Body of pancreas (tissue), 4 donors: Measurements from ENCODE around the gene ABL1. TPM values are rescaled to one million over a fixed set of nuclear protein-coding genes. Genes with fewer than 3 reads are reported as not detected.

Source experiments
- ATAC-seq: fragments of 150-250 bp; one replicate; pipeline ENCODE4 v1.9.1; 2016
- DNase-seq, 4 donors: peaks; one replicate each; pipeline ENCODE4 v3.0.0-alpha.2; 2019
- H3K27ac ChIP-seq, 4 donors: fragments of 200-600 bp; sonication (generic); 1 replicate in 3 of 4; 2 replicates in 1 of 4; pipeline versions ENCODE4 v1.5.1 to v1.6.1; 2016 to 2019; ENCODE audit warnings: mild to moderate bottlenecking in 1 of 4, mixed read lengths in 1 of 4, moderate library complexity in 1 of 4
- H3K27me3 ChIP-seq, 2 donors: fragments of 200-600 bp; sonication (generic); one replicate each; pipeline ENCODE4 v1.6.0; 2016; ENCODE audit warnings: mild to moderate bottlenecking in 1 of 2
- H3K36me3 ChIP-seq, 2 donors: fragments of 200-600 bp; sonication (generic); replicated peaks in 1 of 2; 2 replicates each; pipeline ENCODE4 v1.5.1; 2016; ENCODE audit warnings: low read depth in 2 of 2; ENCODE audit not compliant: insufficient read depth in 1 of 2
- H3K4me1 ChIP-seq: fragments of 200-600 bp; sonication (generic); one replicate; pipeline ENCODE4 v1.6.0; 2016
- H3K4me3 ChIP-seq, 2 donors: fragments of 200-600 bp; sonication (generic); 1 replicate in 1 of 2; 2 replicates in 1 of 2; pipeline ENCODE4 v1.5.1; 2016 to 2019
- H3K9me3 ChIP-seq, 3 donors: fragments of 200-600 bp; sonication (generic); 1 replicate in 2 of 3; 2 replicates in 1 of 3; pipeline ENCODE4 v1.5.1; 2016
- POLR2A ChIP-seq, 3 donors: fragments of 450-650 bp; IDR thresholded peaks; one replicate each; pipeline ENCODE4 v1.6.1; 2016; ENCODE audit warnings: antibody characterized with exemption in 3 of 3, mild to moderate bottlenecking in 2 of 3
- WGBS, 2 donors: methylation state at CpG; one replicate each; pipeline ENCODE4 v1.1.5; 2017; 5-methylcytosine and 5-hydroxymethylcytosine counted together
- intact Hi-C: fragments of 100-400 bp; cut with DNase I; formaldehyde crosslinking; loops from one replicate; pipeline ENCODE4 v1.15.1; 2023
- total RNA-seq, 2 donors: library from RNA; depleted of rRNA; stranded (reverse); fragments of >200 nt; gene quantifications; one replicate each; pipeline ENCODE4 v1.1.0, GENCODE V29; 2016
- TF ChIP-seq, protein P1 (sequence below), 7 experiments: fragments of 450-650 bp in 4 of 7; fragments of 200-600 bp in 3 of 7; sonication (generic) in 3 of 7; IDR thresholded peaks; one replicate each; pipeline ENCODE4 v1.5.1; 2016 to 2019; ENCODE audit warnings: antibody characterized with exemption in 7 of 7

Gene ABL1
- total RNA-seq, 2 donors from 2014 or later: 23.3 to 29.0 TPM

GRCh38 chr9:130920233-130920632 is 85.2 kb downstream of the ABL1 start:
- 79 to 81% methylated on average over 6 to 8 of the region's 8 CpGs for WGBS, 2 donors
- H3K9me3 ChIP-seq: no peaks in the 10 kb centered on the region
- H3K27me3 ChIP-seq: no peaks in the 10 kb centered on the region
- H3K4me3 ChIP-seq: no peak overlapping the region
- DNase-seq: no peak
- H3K27ac ChIP-seq: no peak overlapping the region
- ATAC-seq: no peak
- no peaks in the 10 kb centered on the region for H3K36me3 ChIP-seq
- intact Hi-C loops: no loop called here
- no peaks in the 10 kb centered on the region for H3K4me1 ChIP-seq
- TF ChIP-seq, protein P1, sequence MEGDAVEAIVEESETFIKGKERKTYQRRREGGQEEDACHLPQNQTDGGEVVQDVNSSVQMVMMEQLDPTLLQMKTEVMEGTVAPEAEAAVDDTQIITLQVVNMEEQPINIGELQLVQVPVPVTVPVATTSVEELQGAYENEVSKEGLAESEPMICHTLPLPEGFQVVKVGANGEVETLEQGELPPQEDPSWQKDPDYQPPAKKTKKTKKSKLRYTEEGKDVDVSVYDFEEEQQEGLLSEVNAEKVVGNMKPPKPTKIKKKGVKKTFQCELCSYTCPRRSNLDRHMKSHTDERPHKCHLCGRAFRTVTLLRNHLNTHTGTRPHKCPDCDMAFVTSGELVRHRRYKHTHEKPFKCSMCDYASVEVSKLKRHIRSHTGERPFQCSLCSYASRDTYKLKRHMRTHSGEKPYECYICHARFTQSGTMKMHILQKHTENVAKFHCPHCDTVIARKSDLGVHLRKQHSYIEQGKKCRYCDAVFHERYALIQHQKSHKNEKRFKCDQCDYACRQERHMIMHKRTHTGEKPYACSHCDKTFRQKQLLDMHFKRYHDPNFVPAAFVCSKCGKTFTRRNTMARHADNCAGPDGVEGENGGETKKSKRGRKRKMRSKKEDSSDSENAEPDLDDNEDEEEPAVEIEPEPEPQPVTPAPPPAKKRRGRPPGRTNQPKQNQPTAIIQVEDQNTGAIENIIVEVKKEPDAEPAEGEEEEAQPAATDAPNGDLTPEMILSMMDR (IDR thresholded peaks at IDR 0.05): no peak
- TF ChIP-seq POLR2A (IDR thresholded peaks at IDR 0.05): no peak

DNA sequence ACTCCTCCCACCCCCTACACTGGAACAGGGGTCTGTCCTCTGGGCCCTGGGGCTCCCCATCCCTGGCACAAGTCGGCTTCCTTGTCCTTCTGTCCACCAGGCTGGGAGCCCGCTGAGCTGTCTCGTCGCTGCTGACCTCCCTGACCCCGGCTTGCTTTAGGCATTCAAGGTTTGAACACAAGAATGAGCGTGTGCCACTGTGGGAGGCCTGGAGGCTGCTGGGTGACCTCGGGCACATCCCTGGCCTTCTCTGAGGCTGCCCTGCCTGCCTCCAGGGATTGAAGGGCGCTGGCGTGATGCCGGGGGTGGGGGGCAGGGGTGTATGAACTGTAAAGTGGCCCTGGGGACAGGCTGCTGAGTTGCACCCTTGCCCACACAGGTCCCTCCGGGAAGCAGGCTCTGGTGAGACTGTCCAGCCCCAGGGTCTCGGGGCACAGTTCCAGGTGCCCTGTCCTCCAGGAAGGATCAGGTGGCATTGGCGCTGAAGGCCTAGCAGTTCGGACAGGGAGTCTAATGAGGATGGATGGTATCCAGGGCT is 85.8 kb downstream of the ABL1 start:
- ATAC-seq (no peak), DNase-seq (no peak)
- Histone ChIP-seq H3K36me3 (no peaks in the 10 kb centered on the region), H3K4me1 (no peaks in the 10 kb centered on the region), H3K27me3 (no peaks in the 10 kb centered on the region), H3K4me3 (no peak overlapping the region), H3K27ac (no peak overlapping the region), H3K9me3 (no peaks in the 10 kb centered on the region)
- 47 to 72% methylated on average over 7 to 11 of the region's 14 CpGs for WGBS, 2 donors
- TF ChIP-seq, protein P1 (IDR thresholded peaks at IDR 0.05): no peak
- no peak for TF ChIP-seq POLR2A (IDR thresholded peaks at IDR 0.05)
- intact Hi-C loops: no loop called here

GRCh38 chr9:130921300-130921988 is 86.4 kb downstream of the ABL1 start:
- H3K27ac ChIP-seq: no peak overlapping the region
- WGBS, 2 donors: 40 to 43% methylated on average over 28 to 29 of the region's 29 CpGs
- H3K36me3 ChIP-seq: no peaks in the 10 kb centered on the region
- H3K4me3 ChIP-seq: no peak overlapping the region
- no peaks in the 10 kb centered on the region for H3K27me3 ChIP-seq
- intact Hi-C loops: no loop called here
- TF ChIP-seq POLR2A (IDR thresholded peaks at IDR 0.05): no peak
- TF ChIP-seq, protein P1 (IDR thresholded peaks at IDR 0.05): no peak
- no peaks in the 10 kb centered on the region for H3K9me3 ChIP-seq
- no peaks in the 10 kb centered on the region for H3K4me1 ChIP-seq
- DNase-seq (no peak), ATAC-seq (no peak)

GRCh38 chr9:130921989-130922892 is 87.2 kb downstream of the ABL1 start:
- no peak for TF ChIP-seq POLR2A (IDR thresholded peaks at IDR 0.05)
- TF ChIP-seq, protein P1 (IDR thresholded peaks at IDR 0.05): no peak
- H3K27ac ChIP-seq: no peak overlapping the region
- intact Hi-C loops: no loop called here
- no peaks in the 10 kb centered on the region for H3K36me3 ChIP-seq
- 67 to 70% methylated on average over 28 to 31 of the region's 31 CpGs for WGBS, 2 donors
- no peaks in the 10 kb centered on the region for H3K4me1 ChIP-seq
- ATAC-seq: no peak
- no peak for DNase-seq
- H3K4me3 ChIP-seq: no peak overlapping the region
- no peaks in the 10 kb centered on the region for H3K9me3 ChIP-seq
- H3K27me3 ChIP-seq: no peaks in the 10 kb centered on the region
